CD4-positive, alpha-beta T cell (primary cell): ENCODE measurements around the gene SLC27A6. TPM values are rescaled to one million over a fixed set of nuclear protein-coding genes. Genes with fewer than 3 reads are reported as not detected.

ENCODE experiments used
- ATAC-seq: fragments of 200-7000 bp; cut with Tn5 transposase; one replicate; pipeline ENCODE4 v1.10.0; 2022; ENCODE audit warnings: mild to moderate bottlenecking; ENCODE audit not compliant: poor library complexity
- CTCF ChIA-PET: fragments of 350-600 bp; sonication (Branson Sonifier 250); formaldehyde crosslinking; loops from one replicate; lab custom pipeline; 2021; ENCODE audit warnings: antibody characterized with exemption, inconsistent platforms; lab: Charles Lee
- POLR2A ChIA-PET: fragments of 350-600 bp; sonication (Branson Sonifier 250); formaldehyde crosslinking; loops from one replicate; lab custom pipeline; 2021; ENCODE audit warnings: antibody characterized with exemption, inconsistent platforms; lab: Charles Lee
- DNase-seq, 14 experiments: peaks; one replicate each; pipeline ENCODE4 v3.0.0-alpha.2; 2013 to 2020; ENCODE audit warnings: mixed read lengths in 2 of 14
- H3K27ac ChIP-seq, 2 donors: one replicate each; pipeline versions ENCODE4 v1.5.1 to v1.7.0; 2013; ENCODE audit warnings: low read length in 2 of 2, low read depth in 1 of 2, mild to moderate bottlenecking in 1 of 2
- H3K27me3 ChIP-seq, 2 experiments: 1 replicate in 1 of 2; 2 replicates in 1 of 2; pipeline versions ENCODE4 v1.6.1 to v1.7.0; 2013; ENCODE audit warnings: low read length in 2 of 2, control low read depth in 1 of 2, mild to moderate bottlenecking in 1 of 2, moderate library complexity in 1 of 2; ENCODE audit not compliant: insufficient read depth in 2 of 2, control insufficient read depth in 1 of 2
- H3K36me3 ChIP-seq: one replicate; pipeline ENCODE4 v1.6.1; 2013; ENCODE audit warnings: low read length, control low read depth; ENCODE audit not compliant: insufficient read depth
- H3K4me1 ChIP-seq: one replicate; pipeline ENCODE4 v1.6.1; 2013; ENCODE audit warnings: low read length, control low read depth; ENCODE audit not compliant: insufficient read depth
- H3K4me3 ChIP-seq: one replicate; pipeline ENCODE4 v1.5.1; 2013; ENCODE audit warnings: mild to moderate bottlenecking, low read length, moderate library complexity
- H3K9me3 ChIP-seq, 2 experiments: 1 replicate in 1 of 2; 2 replicates in 1 of 2; pipeline versions ENCODE4 v1.6.1 to v1.7.0; 2013; ENCODE audit warnings: low read length in 2 of 2, mild to moderate bottlenecking in 2 of 2, control low read depth in 1 of 2, moderate library complexity in 1 of 2; ENCODE audit not compliant: control insufficient read depth in 1 of 2, insufficient read depth in 1 of 2
- H3K27ac Mint-ChIP-seq: one replicate; pipeline ENCODE4 v1.8.0; 2020; ENCODE audit warnings: mixed read lengths
- H3K27me3 Mint-ChIP-seq: one replicate; pipeline ENCODE4 v1.8.0; 2021; ENCODE audit warnings: mixed read lengths
- H3K36me3 Mint-ChIP-seq: one replicate; pipeline ENCODE4 v1.8.0; 2021; ENCODE audit warnings: low read depth, mixed read lengths
- H3K4me1 Mint-ChIP-seq: one replicate; pipeline ENCODE4 v1.8.0; 2021; ENCODE audit warnings: low read depth, mixed read lengths
- H3K4me3 Mint-ChIP-seq: one replicate; pipeline ENCODE4 v1.8.0; 2020; ENCODE audit warnings: mild to moderate bottlenecking, mixed read lengths
- H3K9me3 Mint-ChIP-seq: one replicate; pipeline ENCODE4 v1.8.0; 2020; ENCODE audit warnings: mixed read lengths
- CTCF ChIP-seq: fragments of 200-600 bp; IDR thresholded peaks from one replicate; pipeline ENCODE4 v1.8.0; 2022; ENCODE audit warnings: antibody characterized with exemption, mild to moderate bottlenecking
- intact Hi-C, 2 experiments: fragments of 100-400 bp; cut with DNase I in 1 of 2; cut with micrococcal nuclease in 1 of 2; formaldehyde crosslinking; loops; one replicate each; pipeline versions ENCODE4 v1.15.1 to v1.9.0; 2023 to 2025; cut with DNase I, micrococcal nuclease
- total RNA-seq, 174 experiments: library from RNA in 2 of 174; stranded (reverse) in 2 of 174; gene quantifications; one replicate each; pipeline ENCODE4 v1.2.3 and lab custom pipeline; 2021 to 2026

SLC27A6 gene
- total RNA-seq, 2 experiments from 2014 or later = not detected

GRCh38 chr5:129041196-129041881, 76.1 kb downstream of the SLC27A6 start:
- no peak overlapping the region for H3K27ac Mint-ChIP-seq

GRCh38 chr5:129042306-129042705, 77.0 kb downstream of the SLC27A6 start:
- Mint-ChIP-seq H3K27me3 (peaks cover 4% of the 10 kb centered on the region), H3K9me3 (peaks cover 15% of the 10 kb centered on the region), H3K4me1 (no peaks in the 10 kb centered on the region), H3K27ac (no peak overlapping the region), H3K36me3 (no peaks in the 10 kb centered on the region), H3K4me3 (no peak overlapping the region)
- intact Hi-C loops = no loop called here
- TF ChIP-seq CTCF = no peak
- peaks cover 4 to 11% of the 10 kb centered on the region in 2 experiments for H3K9me3 ChIP-seq
- CTCF ChIA-PET = no interaction called here
- H3K36me3 ChIP-seq = no peaks in the 10 kb centered on the region
- H3K4me1 ChIP-seq = no peaks in the 10 kb centered on the region
- no peak overlapping the region for H3K27ac ChIP-seq
- ATAC-seq (no peak), DNase-seq (no peak)
- H3K27me3 ChIP-seq = no peaks in the 10 kb centered on the region
- POLR2A ChIA-PET = no interaction called here
- no peak overlapping the region for H3K4me3 ChIP-seq

More at GRCh38 chr5:129041196-129041881, 76.1 kb downstream of the SLC27A6 start:
- Histone ChIP-seq H3K27me3 (no peaks in the 10 kb centered on the region), H3K4me3 (no peak overlapping the region), H3K4me1 (no peaks in the 10 kb centered on the region), H3K9me3 (peaks cover 4 to 11% of the 10 kb centered on the region in 2 experiments), H3K36me3 (no peaks in the 10 kb centered on the region), H3K27ac (no peak overlapping the region)
- H3K9me3 Mint-ChIP-seq = peaks cover 15% of the 10 kb centered on the region
- ChIA-PET POLR2A (no interaction called here), CTCF (no interaction called here)
- no peak for ATAC-seq
- TF ChIP-seq CTCF = no peak
- peaks cover 4% of the 10 kb centered on the region for H3K27me3 Mint-ChIP-seq
- DNase-seq = no peak
- intact Hi-C loops = no loop called here
- H3K36me3 Mint-ChIP-seq = no peaks in the 10 kb centered on the region
- no peaks in the 10 kb centered on the region for H3K4me1 Mint-ChIP-seq
- no peak overlapping the region for H3K4me3 Mint-ChIP-seq

GRCh38 chr5:129043894-129044293, 78.6 kb downstream of the SLC27A6 start:
- H3K9me3 ChIP-seq = peaks cover 4 to 11% of the 10 kb centered on the region in 2 experiments
- DNase-seq (no peak), ATAC-seq (no peak)
- Mint-ChIP-seq H3K27ac (no peak overlapping the region), H3K36me3 (no peaks in the 10 kb centered on the region), H3K9me3 (peaks cover 15% of the 10 kb centered on the region), H3K4me1 (no peaks in the 10 kb centered on the region), H3K27me3 (peaks cover 4% of the 10 kb centered on the region), H3K4me3 (no peak overlapping the region)
- no peak overlapping the region for H3K4me3 ChIP-seq
- no peak for TF ChIP-seq CTCF
- CTCF ChIA-PET = no interaction called here
- H3K4me1 ChIP-seq = no peaks in the 10 kb centered on the region
- intact Hi-C loops = no loop called here
- H3K27ac ChIP-seq = no peak overlapping the region
- no peaks in the 10 kb centered on the region for H3K36me3 ChIP-seq
- POLR2A ChIA-PET = no interaction called here
- H3K27me3 ChIP-seq = no peaks in the 10 kb centered on the region
